ENCODE results near the gene ERLEC1.
"Not testable (repeated sequence)": the region's sequence is repeated elsewhere in the genome, so short reads cannot be mapped to it uniquely, and the experiment has no call there.

Gene ERLEC1

DNA sequence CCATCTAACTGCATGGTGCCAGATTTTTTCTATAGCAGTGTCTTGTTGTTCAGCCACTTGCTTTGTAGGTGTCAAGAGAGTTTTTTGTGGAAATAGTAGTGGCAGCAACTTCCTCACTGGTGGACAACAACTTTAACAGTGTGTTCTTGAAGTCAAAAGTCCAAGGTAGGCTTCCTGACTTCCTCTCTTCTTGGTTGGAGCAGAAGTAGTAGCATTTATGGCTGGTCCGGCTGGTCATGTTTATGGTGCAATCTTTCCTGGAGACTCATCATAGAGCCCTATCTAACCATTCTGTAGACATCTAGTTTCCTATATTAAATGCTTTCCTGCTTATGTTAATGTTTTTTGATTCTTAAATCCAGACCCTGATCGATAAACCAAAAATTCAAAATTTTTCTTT is 61.2 kb downstream of the ERLEC1 start:
- H3K27ac ChIP-seq, result no peak overlapping the region
- in situ Hi-C loops (cut with HindIII; ENCODE audit: low pct_ligation_motif_present, low sequenced_read_pairs), result no loop called here
- H3K4me3 ChIP-seq (ENCODE audit: low read depth, low read length), result no peak overlapping the region
- no peak for TF ChIP-seq CTCF (IDR thresholded peaks at IDR 0.05; ENCODE audit: low read depth, low read length, missing control alignments)
- DNase-seq, result no peak
- no peaks in the 10 kb centered on the region for H3K36me3 ChIP-seq (replicated peaks)
- H3K27me3 ChIP-seq (replicated peaks), result no peaks in the 10 kb centered on the region

GRCh38 chr2:53851052-53851757 is 64.4 kb downstream of the ERLEC1 start:
- DNase-seq; H3K4me3 ChIP-seq (ENCODE audit: low read depth, low read length); in situ Hi-C loops (cut with HindIII; ENCODE audit: low pct_ligation_motif_present, low sequenced_read_pairs); H3K27ac ChIP-seq; H3K27me3 ChIP-seq (replicated peaks): not testable (repeated sequence)
- peaks cover 10% of the 10 kb centered on the region for H3K36me3 ChIP-seq (replicated peaks)

GRCh38 chr2:53852532-53852931 is 65.7 kb downstream of the ERLEC1 start:
- no peak for TF ChIP-seq CTCF (IDR thresholded peaks at IDR 0.05; ENCODE audit: low read depth, low read length, missing control alignments)
- in situ Hi-C loops (cut with HindIII; ENCODE audit: low pct_ligation_motif_present, low sequenced_read_pairs), result no loop called here
- peaks cover 10% of the 10 kb centered on the region for H3K36me3 ChIP-seq (replicated peaks)
- no peaks in the 10 kb centered on the region for H3K27me3 ChIP-seq (replicated peaks)
- H3K27ac ChIP-seq, result no peak overlapping the region
- H3K4me3 ChIP-seq (ENCODE audit: low read depth, low read length), result no peak overlapping the region
- DNase-seq, result no peak

DNA sequence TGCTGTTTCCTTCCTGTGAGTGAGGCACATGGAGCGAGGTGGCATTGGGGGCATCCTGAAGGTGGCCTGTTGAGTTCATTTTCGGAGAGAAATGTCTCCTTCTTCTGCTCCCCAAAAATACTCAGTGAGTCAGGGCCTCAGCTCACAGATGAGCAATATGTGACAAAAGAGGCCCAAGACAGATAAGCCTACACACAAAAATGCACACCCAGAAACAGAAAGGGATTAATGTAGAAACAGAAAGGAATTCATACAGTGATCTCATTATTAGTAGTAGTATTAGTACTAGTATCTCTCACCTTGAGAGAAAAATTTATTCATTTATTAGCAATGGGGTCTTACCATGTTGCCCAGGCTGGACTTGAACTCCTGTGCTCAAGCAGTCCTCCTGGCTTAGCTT is 67.8 kb downstream of the ERLEC1 start:
- peaks cover 10% of the 10 kb centered on the region for H3K36me3 ChIP-seq (replicated peaks)
- in situ Hi-C loops (cut with HindIII; ENCODE audit: low pct_ligation_motif_present, low sequenced_read_pairs), result no loop called here

GRCh38 chr2:53856272-53856671 is 69.4 kb downstream of the ERLEC1 start:
- Histone ChIP-seq H3K4me3 (ENCODE audit: low read depth, low read length) (no peak overlapping the region), H3K27me3 (replicated peaks) (no peaks in the 10 kb centered on the region), H3K27ac (no peak overlapping the region), H3K36me3 (replicated peaks) (peaks cover 10% of the 10 kb centered on the region)
- DNase-seq, result no peak
- in situ Hi-C loops (cut with HindIII; ENCODE audit: low pct_ligation_motif_present, low sequenced_read_pairs), result no loop called here
- TF ChIP-seq CTCF (IDR thresholded peaks at IDR 0.05; ENCODE audit: low read depth, low read length, missing control alignments), result no peak

More for the DNA sequence above, 67.8 kb downstream of the ERLEC1 start:
- TF ChIP-seq CTCF (IDR thresholded peaks at IDR 0.05; ENCODE audit: low read depth, low read length, missing control alignments), result no peak
- DNase-seq, result no peak
- no peaks in the 10 kb centered on the region for H3K27me3 ChIP-seq (replicated peaks)
- H3K27ac ChIP-seq, result no peak overlapping the region
- H3K4me3 ChIP-seq (ENCODE audit: low read depth, low read length), result no peak overlapping the region

GRCh38 chr2:53859206-53860181 is 72.7 kb downstream of the ERLEC1 start, which contains the start of gene GPR75:
TSS of gene GPR75 (minus strand) at chr2:53859967. CDS start at chr2:53854756, 5,211 bp downstream.
- Histone ChIP-seq H3K27me3 (replicated peaks) (no peaks in the 10 kb centered on the region), H3K36me3 (replicated peaks) (peaks cover 4% of the 10 kb centered on the region), H3K27ac (no peak within 1 kb of the TSS), H3K4me3 (ENCODE audit: low read depth, low read length) (peak within 1 kb of the TSS; percentile 47)
- no peak for TF ChIP-seq CTCF (IDR thresholded peaks at IDR 0.05; ENCODE audit: low read depth, low read length, missing control alignments)
- in situ Hi-C loops (cut with HindIII; ENCODE audit: low pct_ligation_motif_present, low sequenced_read_pairs), result no loop called here
- no peak for DNase-seq
